Activated CD4-positive, alpha-beta T cell treated with anti-CD3 and anti-CD28 coated beads, Interleukin-2, amount 50 U/mL, for 4 hours (primary cell): Measurements from ENCODE around the gene LRGUK.
"Not testable (repeated sequence)": the region's sequence is repeated elsewhere in the genome, so short reads cannot be mapped to it uniquely, and the experiment has no call there.

Experiments used
- DNase-seq, 2 experiments: peaks; one replicate each; pipeline ENCODE4 v3.0.0-alpha.2; 2020

The LRGUK gene

GRCh38 chr7:134187893-134188292 is 60.8 kb downstream of the LRGUK start:
- no peak for DNase-seq

- no peak for DNase-seq
These were observed 61.2 kb downstream of the LRGUK start for GRCh38 chr7:134188311-134188710.

- no peak for DNase-seq
These were observed 62.4 kb downstream of the LRGUK start for GRCh38 chr7:134189559-134189958.

GRCh38 chr7:134191876-134192275 is 64.7 kb downstream of the LRGUK start:
- DNase-seq = no peak

- no peak for DNase-seq
These were observed 66.1 kb downstream of the LRGUK start for GRCh38 chr7:134193240-134193639.

- DNase-seq = no peak
These were observed 68.1 kb downstream of the LRGUK start for GRCh38 chr7:134195252-134195651.

GRCh38 chr7:134196439-134196838 is 69.3 kb downstream of the LRGUK start:
- no peak for DNase-seq

- no peak for DNase-seq
These were observed 70.2 kb downstream of the LRGUK start for GRCh38 chr7:134197345-134197744.

GRCh38 chr7:134200970-134201369 is 73.8 kb downstream of the LRGUK start:
- DNase-seq = no peak

- no peak for DNase-seq
These were observed 74.6 kb downstream of the LRGUK start for GRCh38 chr7:134201569-134202261.

GRCh38 chr7:134203186-134203889 is 76.2 kb downstream of the LRGUK start:
- DNase-seq = no peak

- no peak for DNase-seq
These were observed 82.3 kb downstream of the LRGUK start for GRCh38 chr7:134209322-134210015.

- no peak for DNase-seq
These were observed 83.1 kb downstream of the LRGUK start for GRCh38 chr7:134210227-134210626.

GRCh38 chr7:134210976-134211663 is 84.0 kb downstream of the LRGUK start:
- no peak for DNase-seq

GRCh38 chr7:134211817-134212216 is 84.7 kb downstream of the LRGUK start:
- no peak for DNase-seq

- DNase-seq = no peak
These were observed 85.7 kb downstream of the LRGUK start for GRCh38 chr7:134212576-134213546.

GRCh38 chr7:134220236-134220635 is 93.1 kb downstream of the LRGUK start:
- no peak for DNase-seq

GRCh38 chr7:134231296-134231695 is 104.2 kb downstream of the LRGUK start:
- DNase-seq = not testable (repeated sequence)

- DNase-seq = no peak
These were observed 107.1 kb downstream of the LRGUK start for GRCh38 chr7:134234216-134234615.

- no peak for DNase-seq
These were observed 118.1 kb downstream of the LRGUK start for GRCh38 chr7:134245253-134245652.

- DNase-seq = no peak
These were observed 119.2 kb downstream of the LRGUK start for GRCh38 chr7:134246347-134246746.

- no peak for DNase-seq
These were observed 119.6 kb downstream of the LRGUK start for GRCh38 chr7:134246761-134247160.
